Measurements from ENCODE around the gene STIM2.
A peak's percentile ranks its signal among the peaks of the same experiment; 100 is the strongest.
"Not testable (repeated sequence)": the region's sequence is repeated elsewhere in the genome, so short reads cannot be mapped to it uniquely, and the experiment has no call there.

STIM2 gene

GRCh38 chr4:26860157-26860921, at the start of gene STIM2:
Gene STIM2, plus strand, starts transcription at chr4:26860841.
- peak; percentile 93 to 98 for DNase-seq (ENCODE audit: low read depth in 2 of 2)

- DNase-seq (ENCODE audit: low read depth in 2 of 2): not testable (repeated sequence)
These were observed 49.1 kb upstream of the STIM2 start for GRCh38 chr4:26811571-26811970.

- no peak for DNase-seq (ENCODE audit: low read depth in 2 of 2)
These were observed 48.5 kb upstream of the STIM2 start for GRCh38 chr4:26812049-26812714.

- DNase-seq (ENCODE audit: low read depth in 2 of 2): no peak
These were observed 46.9 kb upstream of the STIM2 start for GRCh38 chr4:26813698-26814097.

GRCh38 chr4:26815199-26815598, 45.4 kb upstream of the STIM2 start:
- no peak for DNase-seq (ENCODE audit: low read depth in 2 of 2)

GRCh38 chr4:26815706-26816105, 44.9 kb upstream of the STIM2 start:
- DNase-seq (ENCODE audit: low read depth in 2 of 2): no peak

- no peak for DNase-seq (ENCODE audit: low read depth in 2 of 2)
These were observed 41.6 kb upstream of the STIM2 start for GRCh38 chr4:26819026-26819425.

- DNase-seq (ENCODE audit: low read depth in 2 of 2): no peak
These were observed 41.1 kb upstream of the STIM2 start for GRCh38 chr4:26819478-26820095.

- DNase-seq (ENCODE audit: low read depth in 2 of 2): no peak
These were observed 40.3 kb upstream of the STIM2 start for GRCh38 chr4:26820346-26820745.

- DNase-seq (ENCODE audit: low read depth in 2 of 2): no peak
These were observed 39.6 kb upstream of the STIM2 start for GRCh38 chr4:26821031-26821430.

GRCh38 chr4:26821677-26822503, 38.8 kb upstream of the STIM2 start:
- no peak for DNase-seq (ENCODE audit: low read depth in 2 of 2)

- DNase-seq (ENCODE audit: low read depth in 2 of 2): no peak
These were observed 38.1 kb upstream of the STIM2 start for GRCh38 chr4:26822546-26822945.

- not testable (repeated sequence) for DNase-seq (ENCODE audit: low read depth in 2 of 2)
These were observed 37.7 kb upstream of the STIM2 start for GRCh38 chr4:26822974-26823373.

- DNase-seq (ENCODE audit: low read depth in 2 of 2): no peak
These were observed 37.1 kb upstream of the STIM2 start for GRCh38 chr4:26823583-26823982.

- no peak for DNase-seq (ENCODE audit: low read depth in 2 of 2)
These were observed 36.0 kb upstream of the STIM2 start for GRCh38 chr4:26824667-26825066.

GRCh38 chr4:26826721-26827120, 33.9 kb upstream of the STIM2 start:
- DNase-seq (ENCODE audit: low read depth in 2 of 2): no peak

GRCh38 chr4:26827336-26827735, 33.3 kb upstream of the STIM2 start:
- not testable (repeated sequence) for DNase-seq (ENCODE audit: low read depth in 2 of 2)

- DNase-seq (ENCODE audit: low read depth in 2 of 2): no peak
These were observed 32.8 kb upstream of the STIM2 start for GRCh38 chr4:26827798-26828197.

GRCh38 chr4:26829018-26829417, 31.6 kb upstream of the STIM2 start:
- no peak for DNase-seq (ENCODE audit: low read depth in 2 of 2)

- no peak for DNase-seq (ENCODE audit: low read depth in 2 of 2)
These were observed 30.6 kb upstream of the STIM2 start for GRCh38 chr4:26830033-26830432.

- no peak for DNase-seq (ENCODE audit: low read depth in 2 of 2)
These were observed 29.9 kb upstream of the STIM2 start for GRCh38 chr4:26830701-26831100.

- no peak for DNase-seq (ENCODE audit: low read depth in 2 of 2)
These were observed 24.1 kb upstream of the STIM2 start for GRCh38 chr4:26836539-26836938.
